Measurements from ENCODE around the gene HSPA8.

GRCh38 chr11:123063826-123064657 is 2.1 kb upstream of the HSPA8 start:
- TF ChIP-seq ZBTB33 (IDR thresholded peaks at IDR 0.05; ENCODE audit: extremely low read depth, insufficient replicate concordance, low read length) (no peak), CTCF (IDR thresholded peaks at IDR 0.05 in 2 of 3, conservative IDR thresholded peaks at IDR 0.05 in 1 of 3; ENCODE audit: borderline replicate concordance in 1 of 3, insufficient read depth in 1 of 3, low read depth in 2 of 3, low read length in 2 of 3) (no peak), EZH2phosphoT487 (IDR thresholded peaks at IDR 0.05; ENCODE audit: borderline replicate concordance) (no peak), SIN3A (IDR thresholded peaks at IDR 0.05; ENCODE audit: low read depth) (no peak), RAD21 (IDR thresholded peaks at IDR 0.05; ENCODE audit: low read depth) (no peak), SP1 (IDR thresholded peaks at IDR 0.05; ENCODE audit: low read depth) (no peak), EZH2 (IDR thresholded peaks at IDR 0.05) (no peak), POLR2A (IDR thresholded peaks at IDR 0.05; ENCODE audit: borderline replicate concordance, extremely low read depth, insufficient read depth, insufficient read length) (no peak), YY1 (IDR thresholded peaks at IDR 0.05; ENCODE audit: extremely low read depth, insufficient replicate concordance, low read depth, low read length) (no peak), CEBPB (IDR thresholded peaks at IDR 0.05; ENCODE audit: low read depth) (no peak)
- TF ChIP-seq, protein P1, sequence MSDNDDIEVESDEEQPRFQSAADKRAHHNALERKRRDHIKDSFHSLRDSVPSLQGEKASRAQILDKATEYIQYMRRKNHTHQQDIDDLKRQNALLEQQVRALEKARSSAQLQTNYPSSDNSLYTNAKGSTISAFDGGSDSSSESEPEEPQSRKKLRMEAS (IDR thresholded peaks at IDR 0.05), result no peak
